Colonic mucosa (tissue), 4 donors: Measurements from ENCODE around the gene PIPOX. TPM values are rescaled to one million over a fixed set of nuclear protein-coding genes. Genes with fewer than 3 reads are reported as not detected.

Experiments
- DNase-seq: peaks from one replicate; pipeline ENCODE4 v3.0.0-alpha.2; 2020
- H3K27ac ChIP-seq: fragments of 200-600 bp; one replicate; pipeline ENCODE4 v1.8.0; 2021
- H3K27me3 ChIP-seq: fragments of 200-600 bp; one replicate; pipeline ENCODE4 v1.8.0; 2021
- H3K36me3 ChIP-seq: fragments of 200-600 bp; one replicate; pipeline ENCODE4 v1.8.0; 2021
- H3K4me1 ChIP-seq: fragments of 200-600 bp; one replicate; pipeline ENCODE4 v1.8.0; 2021; ENCODE audit warnings: mild to moderate bottlenecking
- H3K4me3 ChIP-seq: fragments of 200-600 bp; one replicate; pipeline ENCODE4 v1.8.0; 2021
- H3K9ac ChIP-seq, 2 donors: one replicate each; pipeline ENCODE4 v1.7.0; 2013; ENCODE audit warnings: control low read depth in 2 of 2, low read depth in 2 of 2, low read length in 2 of 2
- H3K9me3 ChIP-seq: fragments of 200-600 bp; one replicate; pipeline ENCODE4 v1.8.0; 2021
- intact Hi-C: fragments of 100-400 bp; cut with DNase I; formaldehyde crosslinking; loops from one replicate; pipeline ENCODE4 v1.14.1; 2022
- total RNA-seq, 2 donors: library from RNA; stranded (reverse); fragmentation: NEBNext Ultra II Directional in 1 of 2; extraction: Animal tissue kit (Norgen Biotek cat#: 25700) in 1 of 2; gene quantifications; one replicate each; pipeline ENCODE4 v1.2.1, GENCODE V29; 2021
- TF ChIP-seq, protein P1 (sequence below): fragments of 200-600 bp; IDR thresholded peaks from one replicate; pipeline ENCODE4 v1.8.0; 2022; ENCODE audit warnings: antibody characterized with exemption, mild to moderate bottlenecking
- donor health status: healthy.
- donor health status: DM: no; HTN: no; CAD: no.
- donor health status: DM: no; HTN: no; CAD: no.

The PIPOX gene
- total RNA-seq, 2 donors from 2014 or later = 0.90 to 1.4 TPM

DNA sequence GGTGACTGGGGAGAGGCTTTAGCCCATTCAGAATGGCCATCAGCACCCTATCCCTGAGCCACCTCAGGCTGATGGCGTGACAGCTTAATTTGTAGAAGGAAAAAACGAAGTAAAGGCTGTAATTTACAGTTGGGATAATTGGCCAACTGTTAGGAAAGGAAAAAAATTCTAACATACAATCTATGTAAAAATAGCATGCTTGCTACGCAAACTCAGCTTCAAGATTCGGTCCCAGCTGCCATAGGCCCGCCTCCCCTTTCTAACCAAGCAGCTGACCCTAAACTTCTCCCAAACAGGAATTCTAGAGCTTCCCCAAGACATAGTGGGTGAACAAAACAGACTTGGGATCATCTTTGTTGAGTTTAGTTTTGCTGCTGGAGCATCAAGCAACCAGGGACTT, 42.0 kb upstream of the PIPOX start:
- TF ChIP-seq, protein P1, sequence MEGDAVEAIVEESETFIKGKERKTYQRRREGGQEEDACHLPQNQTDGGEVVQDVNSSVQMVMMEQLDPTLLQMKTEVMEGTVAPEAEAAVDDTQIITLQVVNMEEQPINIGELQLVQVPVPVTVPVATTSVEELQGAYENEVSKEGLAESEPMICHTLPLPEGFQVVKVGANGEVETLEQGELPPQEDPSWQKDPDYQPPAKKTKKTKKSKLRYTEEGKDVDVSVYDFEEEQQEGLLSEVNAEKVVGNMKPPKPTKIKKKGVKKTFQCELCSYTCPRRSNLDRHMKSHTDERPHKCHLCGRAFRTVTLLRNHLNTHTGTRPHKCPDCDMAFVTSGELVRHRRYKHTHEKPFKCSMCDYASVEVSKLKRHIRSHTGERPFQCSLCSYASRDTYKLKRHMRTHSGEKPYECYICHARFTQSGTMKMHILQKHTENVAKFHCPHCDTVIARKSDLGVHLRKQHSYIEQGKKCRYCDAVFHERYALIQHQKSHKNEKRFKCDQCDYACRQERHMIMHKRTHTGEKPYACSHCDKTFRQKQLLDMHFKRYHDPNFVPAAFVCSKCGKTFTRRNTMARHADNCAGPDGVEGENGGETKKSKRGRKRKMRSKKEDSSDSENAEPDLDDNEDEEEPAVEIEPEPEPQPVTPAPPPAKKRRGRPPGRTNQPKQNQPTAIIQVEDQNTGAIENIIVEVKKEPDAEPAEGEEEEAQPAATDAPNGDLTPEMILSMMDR = no peak
- intact Hi-C loops = no loop called here

DNA sequence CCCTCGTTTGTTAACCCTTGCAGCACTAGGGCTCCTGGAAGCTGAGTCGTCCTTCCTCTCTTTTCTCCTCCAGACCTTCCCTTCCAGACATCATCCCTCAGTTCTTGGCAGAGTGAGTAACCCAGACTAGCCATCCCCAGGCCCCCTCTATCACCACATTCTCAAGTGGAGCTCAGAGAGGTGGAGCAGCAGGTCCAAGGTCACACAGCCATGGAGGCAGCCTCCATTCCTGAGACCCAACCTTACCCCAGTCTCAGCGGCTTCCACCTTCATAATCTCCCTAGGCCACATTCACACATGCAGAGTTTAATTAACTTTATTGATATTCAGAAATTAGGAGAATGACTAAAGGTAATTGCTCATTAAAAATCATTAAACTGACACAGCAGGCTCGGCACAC, 40.1 kb upstream of the PIPOX start:
- Histone ChIP-seq H3K9ac (no peak overlapping the region), H3K27me3 (peaks cover 37% of the 10 kb centered on the region), H3K36me3 (no peaks in the 10 kb centered on the region), H3K27ac (no peak overlapping the region), H3K9me3 (no peaks in the 10 kb centered on the region), H3K4me1 (no peaks in the 10 kb centered on the region), H3K4me3 (no peak overlapping the region)
- no peak for DNase-seq
- TF ChIP-seq, protein P1 = no peak
- intact Hi-C loops = no loop called here

More for the DNA sequence above, 42.0 kb upstream of the PIPOX start:
- Histone ChIP-seq H3K36me3 (no peaks in the 10 kb centered on the region), H3K27ac (no peak overlapping the region), H3K9me3 (no peaks in the 10 kb centered on the region), H3K4me1 (no peaks in the 10 kb centered on the region), H3K9ac (no peak overlapping the region), H3K4me3 (no peak overlapping the region), H3K27me3 (peaks cover 26% of the 10 kb centered on the region)
- DNase-seq = no peak

DNA sequence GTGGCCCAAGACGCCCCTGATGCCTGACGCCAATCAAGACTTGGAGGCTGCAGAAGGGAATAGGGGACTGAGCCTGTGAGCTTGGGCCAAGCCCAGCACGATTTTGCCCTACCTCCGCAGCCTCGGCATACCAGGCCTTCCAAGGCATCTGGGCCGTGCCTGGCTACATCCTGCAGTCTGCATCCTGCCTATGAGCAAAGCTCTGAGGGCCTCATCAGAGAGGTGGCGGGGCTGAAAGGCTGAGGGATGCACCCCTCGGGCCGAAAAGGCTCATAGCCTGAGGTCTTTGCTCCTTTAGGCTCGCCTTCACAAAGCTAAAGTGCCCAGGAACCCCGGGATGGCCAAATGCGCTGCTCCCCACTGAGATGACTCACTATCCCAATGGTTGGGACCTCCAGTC, 39.7 kb upstream of the PIPOX start:
- intact Hi-C loops = no loop called here
- Histone ChIP-seq H3K27ac (no peak overlapping the region), H3K4me3 (no peak overlapping the region), H3K27me3 (peaks cover 37% of the 10 kb centered on the region), H3K9ac (no peak overlapping the region), H3K36me3 (no peaks in the 10 kb centered on the region), H3K4me1 (no peaks in the 10 kb centered on the region), H3K9me3 (no peaks in the 10 kb centered on the region)
- no peak for DNase-seq
- TF ChIP-seq, protein P1 = no peak

DNA sequence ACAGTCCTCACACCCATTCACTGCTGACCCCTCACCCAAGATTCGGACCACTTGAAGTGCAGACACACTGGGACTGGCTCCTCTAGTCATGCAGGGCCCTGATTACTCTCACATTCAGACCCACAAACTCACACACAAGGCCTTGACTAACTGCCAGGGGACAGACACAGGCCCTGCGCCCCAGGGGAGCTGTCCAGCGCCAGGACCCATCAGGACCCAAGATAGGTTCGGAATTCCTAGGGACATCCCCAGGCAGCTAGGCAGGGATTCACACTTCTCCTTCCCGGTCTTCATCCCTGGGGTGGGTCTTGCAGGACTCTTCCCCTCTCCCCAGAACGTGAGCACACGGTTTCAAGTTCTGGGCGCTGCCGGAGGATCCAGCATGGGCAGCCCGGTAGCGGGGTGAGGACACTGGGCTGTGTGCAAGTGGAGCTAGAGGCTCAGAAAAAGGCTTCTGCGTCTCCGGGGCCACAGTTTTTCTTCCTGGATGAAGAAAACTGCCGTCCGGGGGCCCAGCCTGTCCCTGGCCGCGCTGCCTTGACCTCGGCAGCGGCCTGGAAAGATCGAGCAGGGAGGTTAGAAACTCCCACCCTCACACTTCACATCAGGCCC, 38.8 kb upstream of the PIPOX start:
- TF ChIP-seq, protein P1 = no peak
- Histone ChIP-seq H3K27me3 (peaks cover 37% of the 10 kb centered on the region), H3K36me3 (no peaks in the 10 kb centered on the region), H3K4me1 (no peaks in the 10 kb centered on the region), H3K9me3 (no peaks in the 10 kb centered on the region), H3K4me3 (no peak overlapping the region), H3K27ac (no peak overlapping the region), H3K9ac (no peak overlapping the region)
- intact Hi-C loops = no loop called here
- no peak for DNase-seq

DNA sequence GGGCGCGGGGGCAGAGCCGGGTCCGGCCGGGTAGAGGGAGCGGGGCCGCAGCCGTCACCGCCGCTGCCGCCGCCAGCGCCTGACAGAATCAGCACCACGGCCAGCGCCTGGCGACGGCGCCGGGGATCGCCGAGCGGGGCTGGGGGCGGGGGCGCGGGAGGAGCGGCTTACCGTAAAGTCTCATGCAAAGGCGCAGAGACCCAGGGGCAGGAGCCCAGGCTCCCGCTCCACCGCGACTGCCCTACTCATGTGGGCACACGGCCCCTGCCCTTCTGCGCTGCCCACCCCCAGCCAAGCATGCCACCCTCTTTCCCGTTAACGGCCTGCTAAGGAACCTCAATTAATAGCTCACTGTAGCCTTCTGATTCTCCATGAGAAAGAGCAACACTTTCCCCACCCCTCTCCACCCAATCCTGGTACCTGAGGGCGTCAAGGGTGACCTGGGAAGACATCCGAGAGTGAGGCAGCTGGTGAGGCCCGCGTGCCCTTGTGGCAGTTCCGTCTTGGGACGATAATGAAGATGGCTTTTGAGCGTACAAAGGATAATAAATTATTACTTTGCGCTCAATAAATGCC, 36.9 kb upstream of the PIPOX start, which contains the start of gene SEZ6:
TSS of gene SEZ6 (minus strand) at position 98 of the 576 bp plus-strand sequence. CDS start 164 bp downstream, outside the sequence.
- H3K27me3 ChIP-seq = peaks cover 37% of the 10 kb centered on the region

More for the DNA sequence above, 36.9 kb upstream of the PIPOX start, which contains the start of gene SEZ6:
- Histone ChIP-seq H3K9ac (no peak within 1 kb of the TSS), H3K4me3 (no peak within 1 kb of the TSS), H3K36me3 (no peaks in the 10 kb centered on the region), H3K9me3 (no peaks in the 10 kb centered on the region), H3K27ac (no peak within 1 kb of the TSS), H3K4me1 (no peaks in the 10 kb centered on the region)
- TF ChIP-seq, protein P1 = no peak
- intact Hi-C loops = no loop called here
- peak; percentile 60 for DNase-seq
